Muscle of arm (tissue), 12 donors: ENCODE data around the gene VIPR2. TPM values are rescaled to one million over a fixed set of nuclear protein-coding genes. Genes with fewer than 3 reads are reported as not detected.
A peak's percentile ranks its signal among the peaks of the same experiment; 100 is the strongest.
"Not testable (repeated sequence)": the region's sequence is repeated elsewhere in the genome, so short reads cannot be mapped to it uniquely, and the experiment has no call there.

Source experiments
- DNase-seq: peaks from one replicate; pipeline ENCODE4 v3.0.0-alpha.2; 2013
- polyA plus RNA-seq, 12 donors: library from polyadenylated mRNA; unstranded; fragments of 120-200 nt; gene quantifications; one replicate each; pipeline ENCODE4 v1.2.1, GENCODE V29; 2013; ENCODE audit not compliant: insufficient read length in 12 of 12

Gene VIPR2
- polyA plus RNA-seq, 12 donors = 5.2 to 11.6 (median 9.0) TPM; not detected in 1

DNA sequence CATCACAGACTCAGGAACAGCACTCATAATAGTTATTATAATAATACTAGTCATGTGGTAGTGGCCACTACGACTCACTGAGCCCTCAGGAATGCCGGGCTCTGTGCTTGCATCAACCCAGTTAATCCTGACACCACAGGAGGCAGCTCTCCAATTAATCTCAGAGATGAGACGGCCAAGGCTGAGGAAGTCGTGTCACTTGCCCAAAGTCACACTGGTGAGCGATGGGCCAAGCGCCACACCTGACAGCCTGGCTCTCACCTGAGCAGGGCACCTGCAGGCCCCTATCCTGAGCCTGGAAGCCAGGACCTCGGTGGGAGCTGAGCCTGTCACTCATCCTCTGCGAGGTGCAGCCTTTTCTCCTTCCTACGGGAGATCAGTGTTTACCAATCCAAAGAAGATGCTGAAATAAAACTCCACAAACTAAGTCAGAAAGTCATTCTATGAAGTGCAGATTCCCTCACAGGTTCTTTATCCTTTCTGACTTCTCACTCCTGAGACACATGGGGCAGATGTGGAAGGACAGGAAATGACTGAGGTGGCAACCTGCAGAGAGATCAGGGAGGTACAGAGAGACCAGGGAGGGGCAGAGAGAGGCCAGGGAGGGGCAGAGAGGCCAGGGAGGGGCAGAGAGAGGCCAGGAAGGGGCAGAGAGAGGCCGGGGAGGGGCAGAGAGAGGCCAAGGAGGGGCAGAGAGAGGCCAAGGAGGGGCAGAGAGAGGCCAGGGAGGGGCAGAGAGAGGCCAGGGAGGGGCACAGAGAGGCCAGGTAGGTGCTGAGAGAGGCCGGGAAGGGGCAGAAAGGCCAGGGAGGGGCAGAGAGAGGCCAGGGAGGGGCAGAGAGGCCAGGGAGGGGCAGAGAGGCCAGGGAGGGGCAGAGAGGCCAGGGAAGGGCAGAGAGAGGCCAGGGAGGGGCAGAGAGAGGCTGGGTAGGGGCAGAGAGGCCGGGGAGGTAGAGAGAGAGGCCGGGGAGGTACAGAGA, 38.5 kb downstream of the VIPR2 start:
- no peak for DNase-seq

DNA sequence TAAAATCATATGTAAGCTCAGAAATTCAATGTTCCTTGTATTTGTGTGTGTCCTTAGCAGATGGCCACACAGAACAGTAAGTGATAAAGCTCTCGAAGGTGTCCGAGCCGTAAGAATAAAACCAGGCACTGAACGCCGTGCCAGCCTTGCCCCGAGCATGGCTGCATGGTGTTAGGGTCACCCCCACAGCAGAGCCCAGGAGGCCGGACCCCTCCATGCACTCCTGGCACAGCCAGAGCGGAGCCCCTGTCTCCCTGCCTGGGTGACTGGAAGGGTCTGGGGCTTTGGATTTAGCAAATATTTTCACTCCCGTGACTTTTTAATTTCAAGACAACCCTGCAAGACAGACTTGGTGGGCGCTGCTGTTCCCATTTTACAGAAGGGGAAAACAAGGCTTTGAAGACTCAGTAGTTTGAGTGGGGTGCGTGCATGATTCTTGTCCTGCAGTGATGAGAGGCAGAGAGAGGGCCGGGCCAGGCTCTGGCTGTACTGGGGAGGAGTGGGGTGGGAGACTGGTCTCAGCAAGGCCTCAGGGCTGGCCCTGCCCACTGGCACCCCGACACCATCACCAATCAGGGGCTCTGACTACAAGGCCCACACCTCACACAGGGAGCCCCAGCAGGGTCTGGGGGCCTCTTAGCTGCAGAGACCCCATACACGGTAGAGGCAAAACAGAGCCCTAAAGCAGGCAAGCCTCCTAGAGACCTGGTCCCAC, 39.4 kb downstream of the VIPR2 start:
- DNase-seq = no peak

DNA sequence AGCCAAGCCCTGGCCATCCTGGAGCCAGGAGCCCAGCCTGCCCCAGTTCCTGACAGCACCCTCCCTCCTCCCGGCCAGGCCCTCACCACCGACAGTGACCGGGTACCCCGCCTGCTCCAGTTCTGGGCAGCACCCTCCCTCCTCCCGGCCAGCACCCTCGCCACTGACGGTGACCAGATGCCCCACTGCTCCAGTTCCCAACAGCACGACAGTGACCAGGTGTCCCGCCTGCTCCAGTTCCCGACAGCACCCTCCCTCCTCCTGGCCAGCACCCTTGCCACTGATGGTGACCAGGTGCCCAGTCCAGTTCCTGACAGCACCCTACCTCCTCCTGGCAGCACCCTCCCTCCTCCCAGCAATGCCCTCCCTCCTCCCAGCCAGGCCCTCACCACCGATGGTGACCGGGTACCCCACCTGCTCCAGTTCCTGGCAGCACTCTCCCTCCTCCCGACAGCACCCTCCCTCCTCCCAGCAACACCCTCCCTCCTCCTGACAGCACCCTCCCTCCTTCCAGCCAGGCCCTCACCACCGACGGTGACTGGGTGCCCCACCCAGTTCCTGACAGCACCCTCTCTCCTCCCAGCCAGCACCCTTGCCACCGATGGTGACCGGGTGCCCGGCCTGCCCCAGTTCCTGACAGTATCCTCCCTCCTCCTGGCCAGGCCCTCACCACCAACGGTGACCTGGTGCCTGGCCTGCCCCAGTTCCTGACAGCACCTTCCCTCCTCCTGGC, 40.3 kb downstream of the VIPR2 start:
- no peak for DNase-seq

DNA sequence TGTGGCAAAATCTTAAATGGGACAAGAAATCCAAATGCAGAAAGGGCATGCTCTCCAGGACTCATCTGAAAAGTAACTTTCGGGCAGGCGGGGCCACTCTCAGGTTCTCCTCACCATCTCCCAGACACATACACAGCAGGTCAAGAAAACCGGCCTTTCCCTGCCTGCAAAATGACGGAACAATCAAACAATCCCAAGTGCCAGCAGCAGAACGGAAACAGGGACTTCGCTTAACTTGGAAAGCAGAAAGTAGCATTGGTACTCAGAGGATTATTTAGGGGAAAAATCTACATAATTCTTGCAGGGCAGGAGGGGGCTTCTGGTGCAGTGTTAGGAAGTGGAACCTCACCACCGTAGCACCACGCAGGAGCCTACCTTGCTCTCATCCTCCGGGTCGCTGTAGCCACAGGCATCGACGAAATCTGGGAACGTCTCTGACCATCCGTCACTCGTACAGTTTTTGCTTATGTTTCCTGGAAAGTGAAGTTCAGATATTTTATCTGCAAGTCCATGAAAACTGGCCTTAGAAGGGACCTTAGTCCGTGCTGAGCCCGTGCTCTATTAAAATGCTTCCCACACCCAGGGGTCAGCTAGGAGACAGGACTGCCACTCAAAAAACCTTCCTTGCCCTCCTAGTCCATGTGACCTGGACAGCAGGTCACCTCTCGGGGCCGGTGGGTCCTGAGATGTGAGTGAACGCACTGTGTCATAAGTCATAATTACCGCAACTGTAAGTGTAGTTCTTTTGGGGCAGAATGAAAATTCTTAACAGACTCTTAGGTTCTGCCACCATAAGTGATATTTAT, 41.1 kb downstream of the VIPR2 start:
- DNase-seq = no peak

DNA sequence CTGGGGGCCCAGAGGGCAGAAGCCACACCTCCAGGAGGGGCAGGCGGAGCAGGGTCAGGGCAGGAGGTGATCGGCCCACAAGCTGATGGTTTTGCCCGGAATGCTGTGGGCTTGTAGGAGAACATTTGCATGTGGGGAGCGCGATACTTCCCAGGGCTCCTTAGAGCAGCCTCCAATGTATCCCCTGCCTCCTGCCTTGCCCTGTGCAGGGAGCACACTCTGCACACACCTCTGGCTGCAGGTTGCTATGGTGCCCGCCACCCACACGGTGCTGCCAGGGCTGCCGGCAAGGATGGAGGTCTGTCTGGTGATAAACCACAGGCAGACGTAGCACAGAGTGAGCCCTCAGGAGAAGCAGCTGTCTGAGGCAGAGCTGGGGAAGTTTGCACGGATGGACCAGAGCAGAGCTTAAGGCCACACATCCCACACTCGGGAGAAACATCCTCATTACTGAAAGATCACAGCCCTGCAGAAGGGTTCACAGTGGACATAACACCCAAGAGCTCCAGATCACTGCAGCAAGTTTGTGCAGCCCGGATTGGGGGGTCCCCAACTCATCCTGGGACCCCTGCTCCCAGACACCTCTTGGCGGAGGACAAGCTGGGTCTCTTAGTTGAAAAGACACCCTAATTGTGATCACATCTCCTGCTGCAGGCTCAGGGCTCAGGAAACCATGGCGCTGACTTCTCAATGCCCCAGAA, 41.8 kb downstream of the VIPR2 start:
- DNase-seq = no peak

DNA sequence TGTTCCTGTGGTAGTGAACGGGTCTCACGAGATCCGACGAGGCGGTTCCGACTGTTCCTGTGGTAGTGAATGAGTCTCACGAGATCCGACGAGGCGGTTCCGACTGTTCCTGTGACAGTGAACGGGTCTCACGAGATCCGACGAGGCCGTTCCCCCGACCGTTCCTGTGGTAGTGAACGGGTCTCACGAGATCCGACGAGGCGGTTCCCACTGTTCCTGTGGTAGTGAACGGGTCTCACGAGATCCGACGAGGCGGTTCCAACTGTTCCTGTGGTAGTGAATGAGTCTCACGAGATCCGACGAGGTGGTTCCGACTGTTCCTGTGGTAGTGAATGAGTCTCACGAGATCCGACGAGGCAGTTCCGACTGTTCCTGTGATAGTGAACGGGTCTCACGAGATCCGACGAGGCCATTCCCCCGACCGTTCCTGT, 43.0 kb downstream of the VIPR2 start:
- DNase-seq = not testable (repeated sequence)

DNA sequence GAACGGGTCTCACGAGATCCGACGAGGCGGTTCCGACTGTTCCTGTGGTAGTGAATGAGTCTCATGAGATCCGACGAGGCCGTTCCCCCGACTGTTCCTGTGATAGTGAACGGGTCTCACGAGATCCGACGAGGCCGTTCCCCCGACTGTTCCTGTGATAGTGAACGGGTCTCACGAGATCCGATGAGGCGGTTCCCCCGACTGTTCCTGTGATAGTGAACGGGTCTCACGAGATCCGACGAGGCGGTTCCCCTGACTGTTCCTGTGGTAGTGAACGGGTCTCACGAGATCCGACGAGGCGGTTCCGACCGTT, 43.6 kb downstream of the VIPR2 start:
- not testable (repeated sequence) for DNase-seq

DNA sequence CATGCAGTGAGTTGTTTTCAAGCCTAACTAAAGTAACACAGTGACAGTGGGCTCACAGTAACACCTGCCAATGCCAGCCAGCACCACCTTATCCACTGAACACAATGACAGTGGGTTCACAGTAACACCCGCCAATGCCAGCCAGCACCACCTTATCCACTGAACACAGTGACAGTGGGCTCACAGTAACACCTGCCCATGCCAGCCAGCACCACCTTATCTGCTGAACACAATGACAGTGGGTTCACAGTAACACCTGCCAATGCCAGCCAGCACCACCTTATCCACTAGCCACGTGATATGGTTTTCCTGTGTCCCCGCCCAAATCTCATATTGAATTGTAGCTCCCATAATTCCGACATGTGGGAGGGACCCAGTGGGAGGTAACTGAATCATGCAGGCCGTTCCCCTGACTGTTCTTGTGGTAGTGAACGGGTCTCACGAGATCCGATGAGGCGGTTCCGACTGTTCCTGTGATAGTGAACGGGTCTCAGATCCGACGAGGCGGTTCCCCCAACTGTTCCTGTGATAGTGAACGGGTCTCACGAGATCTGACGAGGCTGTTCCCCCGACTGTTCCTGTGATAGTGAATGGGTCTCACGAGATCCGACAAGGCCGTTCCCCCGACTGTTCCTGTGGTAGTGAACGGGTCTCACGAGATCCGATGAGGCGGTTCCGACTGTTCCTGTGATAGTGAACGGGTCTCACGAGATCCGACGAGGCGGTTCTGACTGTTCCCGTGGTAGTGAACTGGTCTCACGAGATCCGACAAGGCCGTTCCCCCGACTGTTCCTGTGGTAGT, 44.2 kb downstream of the VIPR2 start:
- DNase-seq = not testable (repeated sequence)

DNA sequence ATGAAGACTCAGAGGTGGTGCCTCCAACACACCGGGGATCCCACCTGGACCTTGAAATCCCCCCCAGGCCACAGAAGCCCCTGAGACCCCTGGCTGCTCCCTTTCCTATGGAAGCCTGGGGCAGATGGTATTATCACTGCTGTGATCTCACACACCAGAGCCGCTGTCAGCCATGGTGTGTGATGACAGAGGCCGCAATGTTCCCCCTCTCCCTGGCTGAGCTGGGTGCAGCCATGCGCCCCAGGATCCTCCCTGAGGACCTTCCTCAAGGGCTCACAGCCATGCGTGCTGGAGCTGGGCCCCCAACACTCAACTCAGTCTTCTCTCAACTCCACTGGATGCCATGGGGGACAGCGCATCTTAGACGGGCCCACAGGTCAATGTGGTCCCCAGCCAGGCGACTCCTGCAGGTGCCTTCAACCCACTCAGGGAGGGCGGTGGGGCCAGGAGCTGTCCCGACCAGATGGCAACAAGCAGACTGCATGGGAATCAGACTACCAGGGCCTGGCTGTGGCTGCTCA, 44.9 kb downstream of the VIPR2 start:
- no peak for DNase-seq

DNA sequence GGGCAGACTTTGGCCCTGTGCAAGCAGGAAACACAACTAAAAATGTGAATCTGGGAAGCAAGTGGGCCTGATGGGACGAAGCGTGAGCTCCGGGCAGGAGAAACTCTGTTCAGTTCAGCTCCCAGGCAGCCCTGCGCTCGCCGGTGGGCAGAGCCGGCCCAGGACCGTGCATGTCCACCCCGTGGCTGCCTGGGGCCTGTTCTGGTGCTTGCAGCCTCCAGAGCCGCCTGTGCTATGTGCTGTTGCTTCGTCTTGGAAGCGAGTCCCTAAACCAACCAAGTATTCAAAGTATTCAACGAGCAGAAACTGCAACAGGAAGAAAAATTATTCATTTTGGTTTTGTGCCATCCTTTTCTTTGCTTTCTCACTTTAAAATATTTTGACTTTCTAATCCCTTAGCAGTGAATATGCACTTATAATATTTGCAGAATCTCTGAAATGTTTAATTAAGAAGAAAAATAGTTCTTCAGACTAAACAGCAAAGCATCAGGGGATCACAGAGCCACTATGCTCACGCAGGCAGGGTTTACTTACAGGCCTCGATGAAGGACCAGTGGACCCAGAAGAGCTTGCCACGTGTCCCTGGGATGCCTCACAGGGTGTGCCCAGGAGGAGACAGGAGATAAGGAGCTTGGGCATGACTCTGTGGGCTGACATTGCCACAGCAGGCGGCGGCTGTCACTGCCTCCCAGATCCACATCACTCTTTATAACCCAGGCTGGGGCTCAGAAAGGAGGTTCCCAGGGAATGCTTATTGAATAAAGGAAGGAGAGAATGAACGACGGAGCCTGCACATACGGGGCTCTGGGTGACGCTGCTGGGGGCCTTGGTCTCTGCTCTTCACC, 45.6 kb downstream of the VIPR2 start:
- peak; percentile 45 for DNase-seq

DNA sequence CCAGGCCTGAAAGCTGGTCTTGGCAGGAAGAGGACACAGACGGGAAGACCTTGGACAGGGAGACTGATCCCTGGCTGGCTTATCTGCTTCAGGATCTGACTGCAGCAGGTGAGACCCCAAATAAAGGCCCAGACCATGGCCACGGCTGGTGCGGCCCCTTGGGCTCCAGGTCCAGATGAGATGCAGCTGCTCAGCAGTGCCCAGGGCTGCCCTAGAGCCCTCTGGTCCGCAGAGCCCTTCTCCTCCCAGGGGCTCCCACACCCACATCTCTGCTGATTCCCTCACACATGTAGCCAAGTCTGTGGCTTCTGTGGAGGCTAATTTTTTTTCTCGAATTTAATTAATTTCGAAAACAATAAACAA, 46.3 kb downstream of the VIPR2 start:
- no peak for DNase-seq

DNA sequence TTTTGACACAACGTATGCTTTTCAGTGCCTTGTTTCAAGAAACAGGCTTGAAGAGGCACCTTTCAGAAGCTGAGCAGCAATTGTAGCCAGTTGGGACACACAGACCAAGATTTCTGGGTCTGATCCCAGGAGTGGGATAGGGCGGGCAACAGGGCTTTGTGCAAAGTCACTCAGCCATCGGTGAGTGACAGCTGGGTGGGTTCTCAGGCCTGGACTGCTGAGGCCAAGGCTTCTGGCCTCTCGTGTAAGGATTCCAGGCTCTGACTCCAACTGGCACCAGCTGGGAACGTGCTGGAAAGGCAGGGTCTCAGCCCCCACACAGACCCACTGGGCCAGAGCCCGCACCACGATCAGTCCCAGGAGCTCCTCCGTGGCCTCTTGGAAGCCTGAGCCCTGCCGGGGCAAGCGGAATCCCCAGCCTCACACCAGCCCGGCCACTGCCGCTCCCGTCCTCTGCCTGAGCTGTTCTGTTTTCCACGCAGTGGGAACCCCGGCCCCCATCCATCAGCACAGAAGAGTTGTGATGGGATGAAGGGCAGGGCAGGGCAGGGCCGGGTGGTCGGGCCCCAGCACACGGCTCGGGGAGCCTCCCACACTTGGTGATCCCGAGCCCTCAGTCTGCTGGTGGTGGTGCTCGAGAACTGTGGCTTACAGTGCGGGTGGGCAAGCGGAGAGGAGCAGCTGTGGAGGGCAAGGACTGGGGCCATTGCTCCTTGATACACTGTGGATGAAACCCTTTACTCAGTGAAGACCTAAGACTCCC, 46.8 kb downstream of the VIPR2 start:
- no peak for DNase-seq

DNA sequence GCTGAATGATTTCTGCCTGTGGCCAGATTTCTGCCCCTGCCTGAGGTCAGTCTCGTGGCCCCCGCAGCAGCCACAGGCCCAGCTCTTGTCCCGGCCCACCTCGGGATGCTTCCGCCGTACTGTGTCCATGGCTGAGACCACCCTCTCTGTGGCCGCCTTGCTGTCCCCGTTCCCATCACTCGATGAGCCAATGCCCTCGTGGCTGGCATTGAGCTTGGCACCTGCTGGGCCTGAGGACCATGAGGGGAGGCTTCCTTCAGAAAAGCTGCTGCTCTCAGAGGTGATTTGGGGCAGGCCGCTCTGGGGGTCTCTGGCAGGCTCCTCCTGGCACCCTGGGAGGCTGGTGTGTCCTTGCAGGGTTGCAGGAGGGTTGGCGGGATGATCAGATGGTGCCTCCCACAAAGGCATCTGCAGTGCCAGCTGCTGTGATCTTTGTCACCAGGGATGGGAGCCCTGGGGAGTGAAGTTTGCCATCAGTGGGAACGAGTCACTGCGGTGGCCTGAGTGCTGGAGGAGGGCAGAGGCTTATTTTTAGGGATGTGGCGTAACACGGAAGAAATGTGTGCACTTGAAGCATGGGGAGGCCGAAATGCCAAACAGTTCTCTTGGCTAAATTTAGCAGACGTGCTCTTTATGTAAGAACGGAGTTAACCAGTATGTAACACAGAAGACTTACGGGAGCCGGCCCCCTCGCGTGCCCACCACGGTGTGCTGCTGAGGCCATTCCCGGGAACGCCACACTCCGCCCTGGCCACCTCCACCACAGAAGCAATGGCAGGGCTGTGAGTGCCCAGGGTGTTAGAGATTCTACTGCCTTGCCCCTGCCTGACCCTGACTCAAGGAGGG, 47.7 kb downstream of the VIPR2 start:
- DNase-seq = no peak

DNA sequence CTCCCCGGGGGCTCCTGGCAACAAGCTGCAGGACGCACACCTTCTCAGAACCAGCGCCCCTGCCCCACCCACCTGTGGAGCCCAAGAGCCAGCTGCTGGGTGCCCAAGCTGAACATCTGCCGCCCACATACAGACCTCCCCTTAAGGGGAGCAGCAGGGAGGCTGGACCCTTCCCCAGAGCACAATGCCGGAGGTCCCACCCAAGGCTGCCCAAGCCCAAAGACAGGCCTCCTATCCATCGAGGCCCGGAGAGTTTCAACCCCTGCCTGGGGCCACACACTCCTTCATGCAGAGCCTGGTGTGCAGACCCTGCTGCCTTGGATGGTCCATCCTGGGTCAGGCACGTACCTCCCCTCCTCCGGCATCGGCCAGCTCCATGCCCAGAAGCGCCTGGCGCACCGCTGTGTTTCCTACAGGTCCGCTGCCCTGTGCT, 48.7 kb downstream of the VIPR2 start:
- DNase-seq = no peak

DNA sequence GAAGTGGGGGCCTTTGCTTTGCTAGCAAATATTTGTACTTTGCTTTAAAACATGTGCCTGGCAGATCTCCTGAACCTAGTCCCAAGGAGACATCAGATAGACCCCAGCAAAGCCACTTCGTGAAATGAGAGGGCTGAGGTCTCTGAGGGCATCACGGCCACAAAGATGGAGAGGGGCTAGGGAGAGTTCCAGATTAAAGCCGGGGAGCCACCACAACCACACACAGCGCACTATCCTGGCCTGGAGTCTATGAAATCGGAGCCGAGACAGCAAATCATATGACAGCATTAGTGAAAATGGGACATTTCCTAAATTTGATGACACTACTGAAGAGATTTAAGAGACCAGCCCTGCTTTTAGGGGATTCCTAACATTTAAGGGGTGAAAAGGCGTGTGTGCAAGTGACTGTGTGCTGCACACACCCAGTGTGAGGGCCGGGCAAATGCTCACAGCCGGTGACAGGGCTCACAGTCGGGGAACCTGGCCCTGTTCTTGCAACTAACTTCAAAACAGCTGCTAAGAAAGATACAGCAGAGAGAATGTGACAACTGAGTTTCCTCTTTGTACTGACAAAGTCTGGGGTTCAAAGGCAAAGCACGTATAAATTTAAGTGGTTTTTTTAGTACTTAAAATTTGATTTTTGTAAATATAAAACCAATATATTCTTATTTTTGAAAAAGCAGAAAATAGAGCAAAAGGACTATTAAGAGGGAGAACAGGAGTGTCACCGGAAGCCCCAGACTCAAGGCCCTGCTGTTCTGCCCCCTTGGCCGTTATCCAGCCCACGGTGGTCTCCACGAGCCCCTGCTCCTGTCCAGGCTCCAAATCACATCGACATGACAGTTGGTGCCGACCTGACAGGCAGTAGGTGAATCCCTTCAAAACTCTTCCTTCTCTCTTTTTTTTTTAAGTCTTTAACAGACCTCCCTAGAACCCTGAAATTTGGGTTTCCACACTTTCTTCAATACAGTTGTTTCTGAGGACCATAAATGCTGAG, 49.5 kb downstream of the VIPR2 start:
- no peak for DNase-seq
